GM18870 (cell line): ENCODE measurements around the gene RAB40A.

Experiments used
- ATAC-seq: cut with Tn5 transposase; IDR thresholded peaks from one replicate; pipeline ENCODE4 v1.9.1; 2021; ENCODE audit warnings: moderate library complexity; ENCODE audit not compliant: unreplicated experiment

Gene RAB40A, protein sequence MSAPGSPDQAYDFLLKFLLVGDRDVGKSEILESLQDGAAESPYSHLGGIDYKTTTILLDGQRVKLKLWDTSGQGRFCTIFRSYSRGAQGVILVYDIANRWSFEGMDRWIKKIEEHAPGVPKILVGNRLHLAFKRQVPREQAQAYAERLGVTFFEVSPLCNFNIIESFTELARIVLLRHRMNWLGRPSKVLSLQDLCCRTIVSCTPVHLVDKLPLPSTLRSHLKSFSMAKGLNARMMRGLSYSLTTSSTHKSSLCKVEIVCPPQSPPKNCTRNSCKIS

DNA sequence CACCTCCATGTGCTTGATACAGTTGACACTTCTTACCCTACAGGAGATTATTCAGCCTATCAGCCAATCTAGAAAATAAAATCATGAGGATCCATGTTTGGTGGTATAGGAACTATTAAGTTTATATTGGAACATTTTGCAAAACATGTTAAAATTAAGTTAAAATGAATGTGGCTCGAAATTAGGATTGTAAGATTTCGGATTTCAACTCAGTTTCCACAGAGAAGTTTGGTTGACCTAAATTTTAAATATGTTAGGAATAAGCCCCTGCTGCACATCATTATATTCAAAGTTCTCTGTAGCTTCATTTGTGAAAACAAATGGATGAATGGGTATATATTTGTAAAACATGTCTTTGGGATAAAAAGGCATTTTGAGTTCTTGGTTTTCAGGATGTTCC lies at the start of gene RAB40A:
TSS of gene RAB40A (minus strand) at position 101 of the 400 bp plus-strand sequence. CDS start 18,733 bp downstream, outside the sequence.
- ATAC-seq, result no peak

DNA sequence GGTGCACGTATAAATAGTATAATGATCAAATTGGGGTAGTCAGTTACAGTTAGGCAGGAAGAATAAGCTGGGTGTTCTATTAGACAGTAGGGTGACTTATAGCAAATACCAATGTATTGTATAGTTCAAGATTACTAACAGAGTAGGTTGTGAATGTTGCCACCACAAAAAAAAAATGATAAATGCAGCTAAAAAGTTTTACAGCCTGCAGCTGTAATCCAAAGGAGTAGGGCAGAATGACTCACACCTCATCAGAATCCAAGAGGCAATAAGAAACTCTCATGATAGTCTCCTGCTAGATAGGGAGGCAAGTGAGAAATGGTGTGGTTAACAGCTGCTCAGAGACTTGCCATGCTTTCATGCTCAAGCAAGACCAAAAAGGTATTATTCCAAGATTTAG lies 46.5 kb upstream of the RAB40A start:
- peak; percentile 48 for ATAC-seq

DNA sequence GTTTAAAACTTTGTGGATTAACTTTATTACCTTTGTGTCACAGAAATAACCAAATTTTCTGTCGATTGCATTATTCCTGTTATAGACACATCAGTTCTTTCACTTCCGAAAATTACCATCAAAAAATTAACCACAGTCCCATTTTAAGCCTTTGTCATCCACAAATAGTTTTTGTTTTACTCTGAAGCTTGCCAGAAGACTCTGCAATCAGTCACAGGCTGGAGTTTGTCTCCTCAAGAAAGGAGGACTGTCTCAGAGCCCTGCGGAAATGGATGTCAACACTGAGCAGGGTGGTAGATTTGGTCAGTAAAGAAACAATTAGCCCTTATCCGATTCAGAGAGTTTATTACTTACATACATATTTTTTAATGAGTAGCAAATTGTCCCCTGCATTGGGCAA lies 45.9 kb upstream of the RAB40A start:
- ATAC-seq, result peak; percentile 69

DNA sequence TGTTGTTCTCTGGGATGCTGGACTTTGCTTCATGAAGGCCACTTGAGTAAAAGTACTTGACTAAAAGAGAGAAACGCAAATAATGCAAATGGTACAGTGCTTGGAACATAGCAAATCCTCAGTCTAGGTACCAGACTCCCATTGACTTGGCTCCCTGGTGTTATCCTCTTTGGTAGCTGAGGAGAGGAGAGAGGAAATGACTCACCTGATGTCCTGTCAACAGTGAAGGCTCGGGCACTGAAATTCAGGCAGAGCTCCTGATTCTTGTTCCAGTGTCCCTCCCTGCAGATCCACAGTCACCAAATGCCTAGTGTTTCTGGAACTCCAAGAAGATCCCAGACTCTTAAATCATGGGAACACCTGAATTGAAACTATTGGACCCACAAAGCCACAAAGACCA lies 43.5 kb upstream of the RAB40A start:
- no peak for ATAC-seq

DNA sequence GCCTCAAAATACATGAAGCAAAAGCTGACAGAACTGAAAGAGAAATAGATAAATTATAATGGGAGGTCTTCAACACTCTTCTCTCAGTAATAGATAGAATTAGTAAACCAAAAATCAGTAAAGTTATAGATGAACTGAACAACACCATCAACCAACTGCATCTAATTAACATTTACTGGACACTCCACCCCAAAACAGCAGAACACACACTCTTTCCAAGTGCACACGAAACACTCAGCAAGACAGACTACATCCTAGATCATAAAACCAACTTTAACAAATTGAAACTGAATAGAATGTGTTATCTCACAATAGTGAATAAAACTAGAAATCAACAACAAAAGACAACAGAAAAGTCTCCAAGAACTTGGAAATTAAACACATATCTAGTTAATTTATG lies 41.0 kb upstream of the RAB40A start:
- no peak for ATAC-seq

DNA sequence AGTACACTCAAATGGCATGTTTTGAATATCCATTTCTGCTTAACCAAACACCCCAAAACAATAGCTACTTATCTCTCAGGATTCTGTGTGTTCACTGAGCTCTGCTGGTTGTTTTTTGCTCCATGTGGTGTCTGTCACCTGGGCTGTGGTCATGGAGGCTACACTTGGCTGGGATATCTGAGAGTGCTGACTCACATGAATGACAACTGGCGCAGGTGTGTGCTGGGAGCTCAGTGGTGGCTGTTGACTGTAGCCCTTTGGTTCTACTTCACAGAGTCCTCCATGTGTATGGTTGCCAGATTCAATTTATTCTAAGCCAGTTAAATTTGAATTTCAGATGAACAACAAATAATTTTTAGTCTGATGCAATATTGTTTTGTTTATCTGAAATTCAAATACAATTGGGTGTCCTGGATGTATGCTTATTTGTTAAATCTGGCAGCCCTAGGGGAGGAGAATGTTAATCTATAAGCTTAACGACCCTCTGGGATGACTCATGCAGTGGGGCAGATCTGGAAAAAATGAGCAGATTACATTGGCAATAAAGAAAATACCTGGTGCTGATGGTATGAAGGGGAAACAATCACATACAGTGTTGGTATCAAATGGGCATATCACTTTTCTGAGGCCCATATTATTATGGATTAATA lies 37.8 kb upstream of the RAB40A start:
- no peak for ATAC-seq

DNA sequence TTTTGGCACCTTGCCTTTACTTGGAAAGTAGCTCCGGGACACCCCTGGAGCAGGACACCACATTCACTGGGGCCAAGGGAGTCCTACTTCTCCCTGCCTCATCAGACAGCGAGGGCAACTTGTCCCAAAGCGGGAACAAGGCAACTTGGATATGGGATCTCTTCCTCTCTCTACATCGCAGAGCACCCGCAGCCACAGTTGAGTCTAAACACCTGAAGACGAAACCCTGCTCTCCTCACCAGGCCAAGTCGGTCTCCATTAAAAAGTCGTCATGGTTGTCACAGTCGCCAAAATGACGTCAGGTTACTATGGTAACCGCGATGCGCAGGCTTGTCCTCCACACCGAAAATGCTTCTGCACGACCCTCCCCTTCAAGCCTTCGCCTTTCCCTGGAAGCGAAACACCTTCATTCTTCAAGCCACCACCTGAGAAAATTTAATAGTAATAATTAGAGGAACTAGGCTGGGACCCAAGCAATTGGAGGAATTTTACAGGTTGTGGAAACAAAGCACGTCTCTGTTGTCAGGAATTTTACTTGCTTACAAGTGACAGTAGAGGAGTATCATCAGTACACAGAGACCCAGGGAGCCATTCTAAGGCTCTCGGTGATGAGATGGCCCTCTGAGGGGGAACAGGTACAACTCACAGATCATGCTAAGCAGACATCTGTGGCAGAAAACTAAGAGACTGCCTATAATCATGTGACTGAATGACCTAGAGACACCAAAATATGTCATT lies 35.6 kb upstream of the RAB40A start:
- ATAC-seq, result peak; percentile 91

DNA sequence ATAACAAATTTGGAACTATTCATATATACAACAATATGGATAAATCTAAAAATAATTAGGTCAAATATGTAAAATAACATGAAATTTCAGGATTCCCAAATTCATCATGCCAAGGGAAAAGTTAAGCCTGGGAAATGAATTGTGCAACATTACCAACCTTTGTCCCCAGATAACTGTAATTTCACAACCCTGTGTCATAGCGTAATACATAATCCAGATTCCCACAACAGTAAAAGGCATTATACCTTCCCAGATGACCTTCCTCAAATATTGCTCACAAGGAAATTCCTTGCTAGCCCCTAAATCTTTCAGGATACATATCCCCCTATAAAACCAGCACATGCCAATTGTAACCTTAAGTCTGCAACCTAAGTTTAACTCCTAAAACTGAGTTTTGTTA lies 32.9 kb upstream of the RAB40A start:
- ATAC-seq, result no peak

DNA sequence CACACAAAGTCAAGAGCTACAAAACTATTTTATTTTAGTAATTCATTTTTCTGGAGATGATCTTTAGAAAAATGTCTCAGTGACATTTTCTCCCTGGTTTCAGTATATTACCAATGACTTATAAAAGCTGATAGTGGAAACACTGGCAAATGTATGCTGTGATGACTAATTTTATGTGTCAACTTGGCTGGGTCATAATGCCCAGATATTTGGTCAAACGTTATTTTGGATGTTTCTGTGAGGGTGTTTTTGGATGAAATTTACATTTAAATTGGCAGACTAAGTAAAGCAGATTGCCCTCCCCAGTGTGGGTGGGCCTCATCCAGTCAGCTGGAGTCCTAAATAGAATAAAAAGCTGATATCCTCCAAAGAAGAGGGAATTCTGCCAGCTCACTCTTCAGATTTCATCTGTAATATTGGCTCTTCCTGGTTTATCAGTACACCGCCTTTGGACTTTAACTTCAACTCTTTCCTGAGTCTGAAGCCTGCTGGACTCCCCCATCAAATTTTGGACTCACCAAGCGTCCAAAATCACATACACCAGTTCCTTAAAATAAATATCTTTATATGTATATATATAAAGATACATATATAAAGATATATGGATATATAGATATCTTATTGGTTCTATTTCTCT lies 31.2 kb upstream of the RAB40A start:
- no peak for ATAC-seq

DNA sequence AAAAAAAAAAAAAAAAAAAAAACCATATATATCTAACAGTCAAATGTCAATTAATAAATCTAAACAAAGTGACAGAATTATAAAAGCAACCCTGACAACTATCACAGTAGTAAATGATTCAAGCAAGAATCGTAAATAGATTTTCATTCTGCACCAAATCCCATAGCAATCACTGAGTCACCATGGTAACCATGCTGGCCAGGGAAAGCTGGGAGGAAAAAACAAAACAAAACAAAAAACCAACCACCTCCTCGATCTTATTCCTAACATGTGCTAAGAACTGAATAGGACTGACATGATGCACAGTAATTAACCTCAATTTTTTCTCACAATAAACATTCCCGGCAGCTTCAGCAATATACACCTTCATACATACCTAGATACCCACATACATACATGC lies 30.6 kb upstream of the RAB40A start:
- no peak for ATAC-seq

DNA sequence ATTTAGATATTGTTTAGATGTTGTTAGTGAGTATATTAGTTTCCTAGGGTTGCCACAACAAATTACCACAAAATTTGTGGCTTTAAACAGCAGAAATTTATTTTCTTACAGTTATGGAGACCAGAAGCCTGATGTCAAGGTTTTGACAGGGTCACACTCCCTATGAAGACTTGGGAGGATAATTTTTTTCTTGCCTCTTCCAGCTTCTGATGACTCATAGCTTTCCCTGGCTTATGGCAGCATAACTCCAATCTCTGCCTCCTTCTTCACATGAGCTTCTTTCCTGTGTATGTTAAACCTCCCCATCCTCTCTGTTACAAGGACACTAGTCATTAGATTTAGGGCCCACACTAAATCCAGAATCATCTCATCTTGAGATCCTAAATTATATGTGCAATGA lies 20.9 kb upstream of the RAB40A start:
- ATAC-seq, result no peak

DNA sequence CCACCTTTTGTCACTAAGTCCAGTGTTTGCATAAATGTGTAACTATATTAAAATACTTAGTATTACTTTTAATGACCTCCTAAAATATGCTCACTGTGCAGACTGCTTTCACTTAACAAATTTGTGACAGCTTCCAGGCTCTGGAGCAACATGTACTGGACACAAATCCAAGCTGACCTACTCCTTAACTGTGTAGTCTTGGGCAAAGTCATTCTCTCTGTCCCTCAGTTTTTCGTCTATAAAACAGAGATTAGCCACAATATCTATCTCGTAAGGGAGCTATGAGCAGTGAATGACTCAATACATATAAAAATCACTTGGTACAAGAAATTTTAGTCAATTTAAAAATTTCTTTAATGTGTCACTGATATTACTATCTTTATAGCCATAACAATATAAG lies 20.4 kb upstream of the RAB40A start:
- ATAC-seq, result no peak

DNA sequence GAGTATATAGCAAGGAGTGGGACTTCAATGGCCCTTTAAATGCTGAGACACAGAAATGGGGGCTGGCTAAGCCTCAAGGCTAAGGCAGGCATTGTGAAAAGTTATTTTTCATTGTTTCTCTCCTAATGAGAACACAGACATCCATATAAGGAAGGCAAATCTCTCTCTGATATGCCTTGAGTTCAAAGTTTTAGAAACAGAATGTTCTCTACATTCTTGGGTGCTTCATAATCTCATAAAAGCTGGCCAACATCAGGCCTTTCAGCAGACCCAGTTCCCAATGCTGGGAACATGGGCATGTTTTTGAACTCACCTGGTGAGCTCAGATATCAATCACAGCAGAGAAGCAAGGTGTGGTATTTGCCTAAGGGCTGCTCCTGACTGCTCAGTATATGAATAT lies 19.4 kb upstream of the RAB40A start:
- no peak for ATAC-seq

DNA sequence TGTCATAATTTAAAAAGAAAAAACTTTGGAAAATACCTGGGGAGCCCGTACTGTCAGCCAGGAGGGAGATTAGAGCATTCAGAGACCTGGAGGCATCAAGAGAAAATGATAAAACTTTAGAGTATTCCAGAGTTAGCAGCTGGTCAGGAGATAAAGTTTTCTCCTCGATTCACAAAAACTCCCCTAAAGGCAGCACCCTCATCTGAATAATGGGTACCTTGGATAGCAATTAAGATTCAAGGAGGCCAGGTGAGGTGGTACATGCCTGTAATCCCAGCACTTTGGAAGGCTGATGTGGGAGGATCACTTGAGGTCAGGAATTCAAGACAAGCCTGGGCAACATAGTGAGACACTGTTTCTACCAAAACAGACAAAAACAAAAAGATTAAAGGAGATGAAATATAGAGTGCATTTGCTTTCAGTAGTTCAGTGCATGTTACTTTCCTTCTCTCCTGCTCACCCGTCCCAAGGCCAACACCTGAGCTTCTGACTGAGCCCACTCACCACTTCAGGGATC lies 18.6 kb upstream of the RAB40A start:
- ATAC-seq, result no peak

DNA sequence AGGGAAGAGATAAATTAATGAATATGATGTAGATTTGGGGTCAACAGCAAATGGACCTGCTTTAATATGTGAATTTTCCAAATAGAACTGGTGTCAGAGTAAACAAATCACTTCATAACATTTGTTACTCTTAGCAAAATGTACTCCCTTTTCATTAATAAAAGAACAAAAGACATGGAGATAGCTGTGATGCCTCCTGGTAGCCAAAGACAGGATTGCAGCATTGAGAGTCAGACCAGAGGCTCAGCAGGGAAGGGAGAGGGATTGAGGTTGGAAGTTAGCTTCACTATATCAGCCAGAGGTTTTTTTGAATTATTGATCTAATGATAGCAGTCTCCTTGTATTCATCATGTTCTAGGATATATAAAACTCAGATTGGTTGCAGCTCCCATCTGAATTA lies 17.4 kb upstream of the RAB40A start:
- ATAC-seq, result no peak

DNA sequence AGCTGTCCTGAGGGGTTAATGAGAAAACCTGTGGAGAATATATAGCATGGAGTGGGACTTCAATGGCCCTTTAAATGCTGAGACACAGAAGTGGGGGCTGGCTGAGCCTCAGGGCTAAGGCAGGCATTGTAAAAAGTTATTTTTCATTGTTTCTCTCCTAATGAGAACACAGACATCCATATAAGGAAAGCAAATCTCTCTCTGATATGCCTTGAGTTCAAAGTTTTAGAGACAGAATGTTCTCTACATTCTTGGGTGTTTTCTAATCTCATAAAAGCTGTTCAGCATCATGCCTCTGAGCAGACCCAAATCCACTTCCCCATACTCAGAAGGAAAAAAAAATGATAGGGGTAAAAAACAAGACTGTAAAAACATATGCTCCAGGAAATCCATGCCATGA lies 16.8 kb upstream of the RAB40A start:
- no peak for ATAC-seq

DNA sequence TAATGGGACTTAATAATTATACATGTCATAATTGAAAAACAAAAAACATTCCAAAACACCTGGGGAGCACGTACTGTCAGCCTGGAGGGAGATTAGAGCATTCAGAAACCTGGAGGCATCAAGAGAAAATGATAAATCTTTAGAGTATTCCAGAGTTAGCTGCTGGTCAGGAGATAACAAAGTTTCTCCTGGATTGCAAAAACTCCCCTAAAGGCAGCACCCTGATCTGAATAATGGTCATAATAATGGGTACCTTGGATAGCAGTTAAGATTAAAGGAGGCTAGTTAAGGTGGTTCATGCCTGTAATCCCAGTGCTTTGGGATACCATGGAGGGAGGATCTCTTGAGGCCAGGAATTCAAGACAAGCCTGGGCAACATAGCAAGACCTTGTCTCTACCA lies 15.9 kb upstream of the RAB40A start:
- ATAC-seq, result no peak

DNA sequence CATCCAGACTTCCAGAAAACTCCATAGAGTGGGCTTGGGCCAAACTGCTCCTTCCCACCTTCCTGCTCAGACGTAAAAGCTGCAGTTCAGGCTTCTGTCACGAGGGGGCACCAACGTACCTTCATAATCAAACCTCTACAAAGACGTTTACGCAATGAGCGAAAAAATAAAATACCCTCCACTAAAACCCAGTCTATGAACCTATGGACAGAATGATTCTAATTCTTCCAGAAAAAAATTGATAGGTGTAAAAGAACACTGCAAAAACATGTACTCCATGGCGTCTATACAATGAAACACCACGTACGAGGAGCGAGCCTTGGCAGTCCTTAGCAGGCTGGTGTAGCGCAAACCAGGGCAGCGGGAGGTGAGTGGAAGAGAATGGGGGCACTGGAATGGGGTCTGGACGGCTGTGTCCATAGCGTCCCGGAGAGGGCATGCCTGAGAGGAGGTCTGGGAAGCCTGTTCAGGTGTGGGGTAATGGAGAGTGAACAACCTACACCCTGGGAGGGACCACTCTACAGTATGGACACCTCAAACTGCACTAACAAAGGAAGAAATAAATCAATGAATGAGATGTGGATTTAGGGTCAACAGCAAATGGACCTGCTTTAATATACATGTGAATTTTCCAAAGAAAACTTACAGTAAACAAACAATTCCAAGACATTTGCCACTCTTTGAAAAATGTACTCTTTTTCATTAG lies 14.4 kb upstream of the RAB40A start:
- peak; percentile 70 for ATAC-seq

DNA sequence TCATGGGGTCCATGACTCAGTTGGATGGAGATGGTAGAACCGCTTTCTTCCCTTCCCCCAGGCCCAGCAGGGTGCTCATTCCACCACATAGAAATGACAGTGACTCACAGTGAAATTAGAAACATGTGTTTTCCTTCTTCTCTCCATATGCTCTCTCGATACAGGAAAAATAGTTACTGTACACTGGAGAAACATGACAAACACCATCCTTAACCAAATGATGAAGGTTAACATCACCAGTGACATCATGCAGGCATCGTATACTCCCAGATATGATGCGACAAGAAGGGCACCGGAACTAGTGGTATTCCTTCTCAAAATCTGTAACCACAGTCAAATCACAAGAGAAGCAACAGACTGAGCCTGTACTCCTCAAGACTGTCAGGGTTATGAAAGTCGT lies 11.7 kb upstream of the RAB40A start:
- no peak for ATAC-seq

DNA sequence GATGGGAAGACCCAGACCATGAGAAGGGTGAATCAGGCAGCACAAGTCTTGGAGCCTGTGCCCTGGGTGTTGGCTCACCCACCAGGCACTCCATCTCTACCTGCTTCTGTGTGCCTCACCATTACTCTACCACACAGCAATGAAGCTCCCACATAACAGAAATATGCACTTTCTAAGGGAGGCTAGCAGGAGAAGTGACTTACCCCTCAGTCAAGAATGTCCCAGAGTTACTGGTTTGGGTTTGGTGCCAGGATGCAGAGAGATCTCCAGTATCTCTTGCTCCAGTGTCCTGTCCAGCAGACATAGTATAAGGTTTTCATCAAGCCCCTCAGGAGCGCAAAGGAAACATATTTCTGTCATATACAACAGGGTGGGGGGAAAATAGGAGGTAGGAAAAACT lies 11.3 kb upstream of the RAB40A start:
- ATAC-seq, result no peak

DNA sequence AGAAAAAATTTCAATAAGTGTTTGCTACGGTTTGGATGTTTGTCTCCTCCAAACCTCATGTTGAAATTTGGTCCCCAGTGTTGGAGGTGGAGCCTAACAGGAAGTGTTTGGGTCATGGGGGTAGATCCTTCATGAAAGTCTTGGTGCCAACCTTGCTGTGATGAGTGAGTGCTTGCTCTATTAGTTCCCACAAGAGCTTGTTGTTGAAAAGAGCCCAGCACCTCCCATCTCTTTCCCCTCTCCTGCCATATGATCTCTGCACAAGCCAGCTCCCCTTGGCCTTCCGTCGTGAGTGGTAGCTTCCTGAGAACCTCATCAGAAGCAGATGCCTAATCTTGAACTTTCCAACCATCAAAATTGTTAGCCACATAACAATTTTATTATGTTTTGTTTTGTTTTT lies 10.3 kb upstream of the RAB40A start:
- no peak for ATAC-seq
